Measurements from ENCODE around the gene ACKR2.

DNA sequence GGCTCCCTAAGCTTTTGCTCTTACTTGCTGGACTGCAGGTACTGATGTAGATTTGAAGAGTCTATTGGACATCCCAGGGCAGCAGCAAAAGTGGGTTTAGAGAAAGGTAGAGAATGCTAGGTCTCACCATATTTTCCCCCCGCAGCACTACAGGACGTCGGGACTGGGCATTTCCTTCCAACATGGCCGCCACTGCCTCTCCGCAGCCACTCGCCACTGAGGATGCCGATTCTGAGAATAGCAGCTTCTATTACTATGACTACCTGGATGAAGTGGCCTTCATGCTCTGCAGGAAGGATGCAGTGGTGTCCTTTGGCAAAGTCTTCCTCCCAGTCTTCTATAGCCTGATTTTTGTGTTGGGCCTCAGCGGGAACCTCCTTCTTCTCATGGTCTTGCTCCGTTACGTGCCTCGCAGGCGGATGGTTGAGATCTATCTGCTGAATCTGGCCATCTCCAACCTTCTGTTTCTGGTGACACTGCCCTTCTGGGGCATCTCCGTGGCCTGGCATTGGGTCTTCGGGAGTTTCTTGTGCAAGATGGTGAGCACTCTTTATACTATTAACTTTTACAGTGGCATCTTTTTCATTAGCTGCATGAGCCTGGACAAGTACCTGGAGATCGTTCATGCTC is 55.2 kb downstream of the ACKR2 start:
- TF ChIP-seq POLR2A (IDR thresholded peaks at IDR 0.05; ENCODE audit: borderline replicate concordance, extremely low read depth, insufficient read depth, insufficient read length) (no peak), RAD21 (IDR thresholded peaks at IDR 0.05; ENCODE audit: low read depth) (no peak), YY1 (IDR thresholded peaks at IDR 0.05; ENCODE audit: extremely low read depth, insufficient replicate concordance, low read depth, low read length) (no peak), CBX3 (IDR thresholded peaks at IDR 0.05; ENCODE audit: low read depth) (no peak), EZH2 (IDR thresholded peaks at IDR 0.05) (no peak), POLR2AphosphoS5 (IDR thresholded peaks at IDR 0.05; ENCODE audit: low read depth, low read length) (no peak), FOSL1 (IDR thresholded peaks at IDR 0.05; ENCODE audit: low read depth) (no peak)
- TF ChIP-seq, protein P1, sequence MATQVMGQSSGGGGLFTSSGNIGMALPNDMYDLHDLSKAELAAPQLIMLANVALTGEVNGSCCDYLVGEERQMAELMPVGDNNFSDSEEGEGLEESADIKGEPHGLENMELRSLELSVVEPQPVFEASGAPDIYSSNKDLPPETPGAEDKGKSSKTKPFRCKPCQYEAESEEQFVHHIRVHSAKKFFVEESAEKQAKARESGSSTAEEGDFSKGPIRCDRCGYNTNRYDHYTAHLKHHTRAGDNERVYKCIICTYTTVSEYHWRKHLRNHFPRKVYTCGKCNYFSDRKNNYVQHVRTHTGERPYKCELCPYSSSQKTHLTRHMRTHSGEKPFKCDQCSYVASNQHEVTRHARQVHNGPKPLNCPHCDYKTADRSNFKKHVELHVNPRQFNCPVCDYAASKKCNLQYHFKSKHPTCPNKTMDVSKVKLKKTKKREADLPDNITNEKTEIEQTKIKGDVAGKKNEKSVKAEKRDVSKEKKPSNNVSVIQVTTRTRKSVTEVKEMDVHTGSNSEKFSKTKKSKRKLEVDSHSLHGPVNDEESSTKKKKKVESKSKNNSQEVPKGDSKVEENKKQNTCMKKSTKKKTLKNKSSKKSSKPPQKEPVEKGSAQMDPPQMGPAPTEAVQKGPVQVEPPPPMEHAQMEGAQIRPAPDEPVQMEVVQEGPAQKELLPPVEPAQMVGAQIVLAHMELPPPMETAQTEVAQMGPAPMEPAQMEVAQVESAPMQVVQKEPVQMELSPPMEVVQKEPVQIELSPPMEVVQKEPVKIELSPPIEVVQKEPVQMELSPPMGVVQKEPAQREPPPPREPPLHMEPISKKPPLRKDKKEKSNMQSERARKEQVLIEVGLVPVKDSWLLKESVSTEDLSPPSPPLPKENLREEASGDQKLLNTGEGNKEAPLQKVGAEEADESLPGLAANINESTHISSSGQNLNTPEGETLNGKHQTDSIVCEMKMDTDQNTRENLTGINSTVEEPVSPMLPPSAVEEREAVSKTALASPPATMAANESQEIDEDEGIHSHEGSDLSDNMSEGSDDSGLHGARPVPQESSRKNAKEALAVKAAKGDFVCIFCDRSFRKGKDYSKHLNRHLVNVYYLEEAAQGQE (IDR thresholded peaks at IDR 0.05; ENCODE audit: low read depth) = no peak
- TF ChIP-seq, protein P2, sequence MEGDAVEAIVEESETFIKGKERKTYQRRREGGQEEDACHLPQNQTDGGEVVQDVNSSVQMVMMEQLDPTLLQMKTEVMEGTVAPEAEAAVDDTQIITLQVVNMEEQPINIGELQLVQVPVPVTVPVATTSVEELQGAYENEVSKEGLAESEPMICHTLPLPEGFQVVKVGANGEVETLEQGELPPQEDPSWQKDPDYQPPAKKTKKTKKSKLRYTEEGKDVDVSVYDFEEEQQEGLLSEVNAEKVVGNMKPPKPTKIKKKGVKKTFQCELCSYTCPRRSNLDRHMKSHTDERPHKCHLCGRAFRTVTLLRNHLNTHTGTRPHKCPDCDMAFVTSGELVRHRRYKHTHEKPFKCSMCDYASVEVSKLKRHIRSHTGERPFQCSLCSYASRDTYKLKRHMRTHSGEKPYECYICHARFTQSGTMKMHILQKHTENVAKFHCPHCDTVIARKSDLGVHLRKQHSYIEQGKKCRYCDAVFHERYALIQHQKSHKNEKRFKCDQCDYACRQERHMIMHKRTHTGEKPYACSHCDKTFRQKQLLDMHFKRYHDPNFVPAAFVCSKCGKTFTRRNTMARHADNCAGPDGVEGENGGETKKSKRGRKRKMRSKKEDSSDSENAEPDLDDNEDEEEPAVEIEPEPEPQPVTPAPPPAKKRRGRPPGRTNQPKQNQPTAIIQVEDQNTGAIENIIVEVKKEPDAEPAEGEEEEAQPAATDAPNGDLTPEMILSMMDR (IDR thresholded peaks at IDR 0.05 in 2 of 3, conservative IDR thresholded peaks at IDR 0.05 in 1 of 3; ENCODE audit: borderline replicate concordance in 1 of 3, insufficient read depth in 1 of 3, low read depth in 2 of 3, low read length in 2 of 3) = no peak
- TF ChIP-seq, protein P3, sequence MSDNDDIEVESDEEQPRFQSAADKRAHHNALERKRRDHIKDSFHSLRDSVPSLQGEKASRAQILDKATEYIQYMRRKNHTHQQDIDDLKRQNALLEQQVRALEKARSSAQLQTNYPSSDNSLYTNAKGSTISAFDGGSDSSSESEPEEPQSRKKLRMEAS (IDR thresholded peaks at IDR 0.05) = no peak
